Activated CD8-positive, alpha-beta memory T cell treated with anti-CD3 and anti-CD28 coated beads for 1 hour (primary cell): ENCODE results near the gene MYO16.

ENCODE experiments used
- DNase-seq, 2 donors: peaks; one replicate each; pipeline ENCODE4 v3.0.0-alpha.2; 2020; ENCODE audit warnings: low read depth in 1 of 2; ENCODE audit errors: extremely low read depth in 1 of 2

MYO16 gene

DNA sequence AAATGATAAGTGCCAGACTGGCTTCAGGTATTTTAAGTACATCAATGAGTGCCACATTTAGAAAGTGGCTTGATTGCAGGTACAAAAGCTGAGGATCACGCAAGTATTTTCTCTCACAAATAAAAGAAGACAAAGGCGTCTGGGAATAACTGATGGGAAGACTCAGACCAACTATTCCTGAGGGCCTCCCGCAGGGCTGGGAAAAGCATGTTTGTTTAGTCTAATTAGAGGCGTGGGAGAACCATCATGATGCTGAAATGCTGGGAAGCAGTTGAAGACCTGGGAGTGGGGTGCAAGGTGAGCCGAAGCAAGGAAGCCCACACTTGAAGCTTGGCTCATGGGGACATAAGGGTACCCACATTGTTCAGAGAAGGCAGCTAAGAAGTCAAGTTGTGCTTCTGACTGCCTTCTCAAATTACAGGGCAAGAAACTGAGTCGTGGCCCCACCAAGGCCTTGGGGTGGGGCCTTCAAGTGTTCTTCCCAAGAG lies 536.0 kb downstream of the MYO16 start:
- DNase-seq: no peak

DNA sequence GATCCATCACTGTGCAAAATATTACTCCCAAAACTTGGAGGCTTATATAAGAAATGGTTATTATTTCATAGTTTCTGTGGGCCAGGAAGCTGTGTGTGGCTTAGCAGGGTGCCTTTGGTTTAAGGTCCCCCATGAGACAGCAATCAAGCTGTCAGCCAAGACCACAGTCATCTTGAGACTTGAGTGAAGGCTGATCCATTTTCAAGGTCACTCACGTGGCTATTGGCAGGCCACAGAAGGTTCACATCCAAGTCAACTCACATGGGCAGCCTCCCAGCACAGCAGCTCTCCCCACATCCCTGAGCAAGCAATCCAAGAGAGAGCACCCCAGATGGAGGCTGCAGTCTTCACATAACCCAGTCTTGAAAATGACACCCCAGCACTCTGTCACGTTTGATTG lies 537.4 kb downstream of the MYO16 start:
- DNase-seq: no peak

DNA sequence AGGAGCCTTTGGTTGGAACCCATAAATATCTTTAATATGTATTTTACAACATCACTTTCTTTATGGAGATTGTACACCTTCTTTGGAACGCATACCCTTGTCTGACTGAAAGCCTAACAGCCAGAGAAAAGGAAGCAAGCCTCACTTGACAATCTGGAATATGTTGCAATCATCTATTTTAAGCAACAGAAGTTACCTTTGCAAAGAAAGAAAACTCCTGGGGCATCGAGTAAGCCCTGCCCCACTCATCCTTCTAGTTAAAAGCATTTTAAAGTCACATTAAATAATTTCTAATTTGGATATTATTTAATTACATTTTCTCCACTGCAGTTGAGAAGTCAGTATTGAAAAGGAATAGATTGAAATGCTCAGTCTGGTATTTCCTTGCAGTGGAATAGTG lies 542.7 kb downstream of the MYO16 start:
- no peak for DNase-seq

DNA sequence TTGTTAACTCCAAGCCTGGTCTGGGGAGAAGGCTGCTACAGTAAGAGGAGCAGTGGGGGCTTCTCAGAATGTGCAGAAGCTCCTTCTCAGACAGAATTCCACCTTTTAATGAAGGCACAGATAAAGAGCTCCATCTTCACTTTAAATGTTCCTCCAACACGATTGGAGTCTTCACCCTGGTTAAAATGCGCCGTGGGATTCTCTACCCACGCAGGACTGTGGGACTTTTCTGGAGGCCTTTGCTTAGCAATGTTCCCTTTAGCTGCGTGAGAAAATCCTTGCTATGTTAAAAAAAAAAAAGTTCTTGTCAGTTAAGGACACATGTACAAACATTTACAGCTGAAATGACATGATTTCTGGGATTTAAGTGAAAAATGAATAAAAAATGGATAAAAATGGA lies 546.3 kb downstream of the MYO16 start:
- no peak for DNase-seq

GRCh38 chr13:109180905-109181425 lies 551.6 kb downstream of the MYO16 start:
- DNase-seq: no peak

DNA sequence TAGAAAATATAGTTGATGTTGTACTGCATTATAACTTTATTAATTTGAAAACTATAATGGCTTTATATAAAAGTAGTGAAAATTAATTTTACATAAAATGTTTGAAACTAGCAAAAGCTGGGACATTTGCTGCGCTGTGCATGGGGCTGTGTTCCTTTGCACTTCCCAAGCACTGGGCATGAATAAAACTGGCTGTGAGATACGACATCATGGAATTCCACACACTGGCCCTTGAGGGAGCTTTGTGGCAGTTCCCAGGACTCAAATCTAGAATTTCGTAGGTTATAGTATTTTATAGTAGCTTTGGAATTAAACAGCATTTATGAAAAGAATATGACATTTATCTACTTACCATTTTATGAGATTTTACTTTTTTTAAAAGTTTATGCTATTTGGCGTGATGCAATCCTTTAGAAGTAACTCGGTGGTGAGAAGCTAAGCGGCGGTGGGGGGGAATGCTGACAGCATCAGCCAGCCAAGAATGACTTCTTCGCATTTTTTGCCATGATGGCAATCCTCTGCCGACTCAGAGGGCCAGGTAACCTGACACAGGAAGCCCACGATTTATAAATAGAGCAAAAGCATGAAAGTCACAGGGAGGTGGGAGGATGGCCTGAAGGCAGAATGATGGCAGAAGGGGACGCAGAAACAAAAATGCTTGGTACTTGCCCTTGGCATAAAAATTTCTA lies 553.5 kb downstream of the MYO16 start:
- no peak for DNase-seq

- DNase-seq: no peak
These were observed 562.0 kb downstream of the MYO16 start for GRCh38 chr13:109191413-109191812.

- no peak for DNase-seq
These were observed 562.9 kb downstream of the MYO16 start for GRCh38 chr13:109192306-109192705.

GRCh38 chr13:109196948-109197347 lies 567.5 kb downstream of the MYO16 start:
- no peak for DNase-seq

DNA sequence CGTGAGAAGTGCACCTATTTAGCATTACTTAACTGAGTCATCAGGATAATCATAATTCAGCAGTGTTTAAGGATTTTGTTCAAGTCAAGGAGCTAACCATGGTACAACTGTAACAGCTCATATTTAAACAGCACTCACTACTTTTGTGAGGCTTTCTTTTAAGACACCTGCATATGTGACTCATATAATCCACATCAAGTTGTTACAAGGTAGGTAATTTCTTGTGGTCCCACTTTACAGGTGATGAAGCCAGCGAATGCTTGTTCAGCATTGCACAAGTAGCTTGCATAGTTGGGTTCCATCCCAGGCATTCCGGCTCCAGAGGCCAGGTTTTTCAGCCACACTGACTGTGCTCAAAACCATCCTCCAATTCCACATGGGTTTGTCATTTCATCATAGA lies 569.2 kb downstream of the MYO16 start:
- DNase-seq: no peak

GRCh38 chr13:109199280-109199679 lies 569.9 kb downstream of the MYO16 start:
- no peak for DNase-seq

DNA sequence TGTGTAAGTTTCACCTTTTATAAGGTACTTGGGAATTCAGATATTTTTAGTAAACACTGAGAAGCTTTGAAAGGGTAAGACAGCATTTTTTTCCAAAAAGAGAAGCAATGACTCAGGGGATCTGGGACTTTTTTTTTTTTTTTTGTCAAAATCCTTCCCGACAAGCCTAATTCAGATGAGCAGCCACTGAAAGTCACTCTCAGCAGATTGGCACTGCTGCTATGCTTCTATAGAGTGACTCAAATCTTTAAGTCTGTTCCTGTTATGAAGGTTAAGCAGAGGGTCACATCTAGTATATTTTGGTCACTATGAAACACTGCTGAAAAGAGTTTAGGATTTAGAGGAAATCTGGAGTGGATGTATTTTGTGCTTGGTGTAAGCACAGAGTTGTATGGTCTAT lies 571.1 kb downstream of the MYO16 start:
- DNase-seq: no peak

DNA sequence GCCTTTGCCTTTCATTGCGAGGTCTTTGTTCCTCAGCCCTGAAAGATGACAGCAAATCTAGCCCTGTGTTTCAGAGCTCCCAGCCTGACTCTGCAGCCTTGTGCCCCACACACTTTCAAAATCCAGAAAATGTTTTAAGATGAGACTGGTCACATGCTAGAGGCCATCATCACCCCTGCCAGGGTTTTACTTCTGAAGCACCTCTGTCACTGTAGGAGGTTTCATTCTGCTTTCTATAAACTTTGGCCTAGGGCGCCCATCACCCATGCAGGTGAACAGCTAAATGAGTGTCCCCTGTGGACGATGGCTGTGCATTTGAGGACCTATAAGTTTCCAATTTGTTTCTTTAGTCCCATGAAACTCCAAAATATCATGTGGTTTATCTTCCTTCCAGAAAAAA lies 574.2 kb downstream of the MYO16 start:
- no peak for DNase-seq

GRCh38 chr13:109204252-109204651 lies 574.8 kb downstream of the MYO16 start:
- no peak for DNase-seq

- no peak for DNase-seq
These were observed 575.2 kb downstream of the MYO16 start for GRCh38 chr13:109204657-109205056.

DNA sequence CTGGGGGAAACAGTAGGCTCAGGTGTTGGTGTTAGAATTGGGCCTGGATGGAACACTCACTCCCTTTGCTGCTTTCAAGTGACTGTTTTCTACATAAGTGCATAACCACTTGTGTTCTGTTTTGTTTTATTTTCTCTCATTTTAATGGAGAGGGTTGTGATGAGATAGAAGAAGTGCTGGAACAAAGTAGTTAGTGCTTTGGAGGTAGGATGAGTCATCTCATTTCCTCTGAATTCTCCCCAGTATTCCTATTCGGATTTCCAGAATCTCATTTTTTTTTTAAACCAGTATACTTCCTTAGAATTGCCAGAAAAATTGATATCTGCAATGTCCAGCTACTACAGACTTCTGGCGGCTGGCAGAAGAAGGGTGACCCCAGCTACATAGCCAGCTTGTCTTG lies 575.9 kb downstream of the MYO16 start:
- no peak for DNase-seq

DNA sequence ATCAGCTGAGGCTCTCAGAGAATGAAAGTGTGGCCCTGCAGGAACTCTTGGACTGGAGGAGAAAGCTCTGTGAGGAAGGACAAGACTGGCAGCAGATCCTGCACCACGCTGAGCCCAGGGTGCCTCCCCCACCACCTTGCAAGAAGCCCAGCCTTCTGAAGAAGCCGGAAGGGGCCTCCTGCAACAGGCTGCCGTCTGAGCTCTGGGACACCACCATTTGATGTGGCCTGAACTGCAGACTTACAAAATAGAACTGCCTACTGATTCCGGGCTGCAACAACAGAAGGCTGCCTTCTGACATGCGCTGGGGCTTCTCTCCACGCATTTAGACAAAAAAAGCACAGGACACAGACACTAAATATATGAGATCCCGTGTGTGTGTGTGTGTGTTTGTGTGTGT lies 577.2 kb downstream of the MYO16 start:
- no peak for DNase-seq

GRCh38 chr13:109207622-109208021 lies 578.2 kb downstream of the MYO16 start:
- DNase-seq: no peak

- DNase-seq: no peak
These were observed 579.1 kb downstream of the MYO16 start for GRCh38 chr13:109208522-109208921.

DNA sequence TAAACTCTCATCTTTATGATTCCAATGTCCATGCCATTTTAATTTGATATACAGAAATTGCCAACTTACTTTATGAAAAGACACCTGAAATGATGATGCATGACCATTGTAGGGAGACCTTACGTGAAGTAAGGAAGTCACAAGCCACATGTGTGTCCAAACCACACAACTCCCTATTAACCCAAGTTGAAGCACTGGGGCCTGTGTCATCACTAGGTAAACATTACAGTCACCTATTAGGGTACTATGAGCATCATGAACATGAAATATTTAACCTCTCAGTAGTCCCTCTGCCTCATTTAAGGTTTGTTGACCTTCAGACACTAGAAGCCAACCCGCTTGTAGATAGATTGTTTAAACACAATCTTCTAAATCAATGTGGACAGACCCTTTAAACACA lies 580.1 kb downstream of the MYO16 start:
- no peak for DNase-seq

- no peak for DNase-seq
These were observed 582.2 kb downstream of the MYO16 start for GRCh38 chr13:109211616-109212015.

- no peak for DNase-seq
These were observed 583.2 kb downstream of the MYO16 start for GRCh38 chr13:109212650-109213049.

- DNase-seq: no peak
These were observed 584.3 kb downstream of the MYO16 start for GRCh38 chr13:109213714-109214113.
